ENCODE measurements around the gene PDXP.

PDXP gene

DNA sequence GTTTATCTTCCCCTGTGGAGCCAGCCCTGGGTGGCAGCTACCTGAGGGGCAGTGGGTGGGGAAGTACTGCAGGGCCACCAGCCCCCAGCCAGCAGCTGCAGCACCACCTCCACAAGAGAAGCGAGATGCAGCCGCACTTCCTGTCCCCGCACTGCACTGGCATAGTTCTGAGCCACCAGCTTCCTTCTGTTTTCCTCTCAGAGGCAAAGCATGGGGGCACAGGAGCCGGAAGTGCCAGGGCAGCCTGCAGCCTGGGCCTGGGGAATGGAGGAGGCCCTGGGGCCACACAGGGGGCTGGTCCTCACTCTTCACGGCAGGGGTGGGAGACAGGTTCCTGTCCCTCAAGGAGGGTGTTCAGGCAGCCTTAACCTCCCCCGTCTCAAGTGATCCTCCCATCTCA is 31.0 kb upstream of the PDXP start:
- in situ Hi-C loops (cut with MboI; ENCODE audit: low sequenced_read_pairs) = no loop called here

DNA sequence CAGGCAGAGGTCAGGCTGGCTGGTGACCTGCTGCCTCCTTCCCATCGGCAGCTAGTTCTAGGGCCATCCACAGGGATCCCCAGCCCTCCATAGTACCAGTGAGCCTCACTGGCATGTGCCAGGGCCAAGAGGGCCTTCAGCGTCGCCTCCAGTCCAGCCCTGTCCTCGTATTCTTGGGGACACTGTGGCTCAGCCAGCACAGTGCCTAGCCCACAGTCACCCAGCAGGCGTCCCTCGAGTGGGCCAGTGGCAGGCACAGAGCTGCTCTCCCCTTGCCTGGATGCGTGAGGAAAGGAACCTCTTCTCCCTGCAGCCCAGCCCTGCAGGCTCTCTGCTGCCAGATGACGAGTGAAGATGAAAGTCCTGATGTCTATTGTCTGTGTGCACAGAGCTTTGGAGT is 29.7 kb upstream of the PDXP start:
- in situ Hi-C loops (cut with MboI; ENCODE audit: low sequenced_read_pairs) = no loop called here

DNA sequence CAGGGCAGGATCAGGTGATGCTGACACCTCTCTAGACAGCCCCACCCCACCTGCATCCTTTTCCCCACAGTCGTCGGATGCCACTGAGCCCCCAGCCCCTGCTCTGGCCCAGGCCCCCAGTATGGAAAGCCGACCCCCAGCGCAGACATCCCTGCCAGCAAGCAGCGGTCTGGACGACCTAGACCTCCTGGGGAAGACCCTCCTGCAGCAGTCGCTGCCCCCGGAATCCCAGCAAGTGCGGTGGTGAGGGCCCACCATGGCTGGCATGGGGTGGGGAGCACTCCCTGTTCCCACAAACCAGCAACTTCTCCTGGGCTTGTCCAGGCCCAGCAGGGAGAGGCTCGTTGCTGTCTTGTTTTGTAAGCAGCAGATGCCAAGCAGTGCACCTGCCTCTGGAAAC is 28.6 kb upstream of the PDXP start:
- in situ Hi-C loops (cut with MboI; ENCODE audit: low sequenced_read_pairs) = no loop called here

DNA sequence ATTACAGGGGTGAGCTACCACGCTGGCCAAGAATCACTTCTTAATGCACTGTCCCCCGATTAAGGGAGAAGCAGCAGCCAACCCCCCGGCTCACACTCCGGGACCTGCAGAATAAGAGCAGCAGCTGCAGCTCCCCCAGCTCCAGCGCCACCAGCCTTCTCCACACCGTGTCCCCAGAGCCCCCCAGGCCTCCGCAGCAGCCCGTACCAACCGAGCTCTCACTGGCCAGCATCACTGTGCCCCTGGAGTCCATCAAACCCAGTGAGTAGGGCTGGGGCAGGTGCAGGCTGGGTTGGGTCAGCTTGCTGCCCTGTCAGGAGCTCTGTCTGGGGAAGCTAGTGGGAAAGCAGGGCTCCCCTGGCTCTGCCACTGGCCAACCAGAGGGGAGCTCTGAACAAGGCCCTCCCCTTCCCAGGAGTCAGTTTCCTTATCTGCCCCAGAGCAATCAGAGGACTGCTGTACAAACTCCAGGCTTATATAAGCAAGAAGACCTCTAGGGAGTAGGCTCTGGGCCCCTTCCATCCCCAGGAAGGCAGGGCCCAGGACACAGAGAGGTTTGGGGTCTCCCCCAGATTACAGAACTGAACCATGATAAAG is 27.6 kb upstream of the PDXP start:
- in situ Hi-C loops (cut with MboI; ENCODE audit: low sequenced_read_pairs) = no loop called here

DNA sequence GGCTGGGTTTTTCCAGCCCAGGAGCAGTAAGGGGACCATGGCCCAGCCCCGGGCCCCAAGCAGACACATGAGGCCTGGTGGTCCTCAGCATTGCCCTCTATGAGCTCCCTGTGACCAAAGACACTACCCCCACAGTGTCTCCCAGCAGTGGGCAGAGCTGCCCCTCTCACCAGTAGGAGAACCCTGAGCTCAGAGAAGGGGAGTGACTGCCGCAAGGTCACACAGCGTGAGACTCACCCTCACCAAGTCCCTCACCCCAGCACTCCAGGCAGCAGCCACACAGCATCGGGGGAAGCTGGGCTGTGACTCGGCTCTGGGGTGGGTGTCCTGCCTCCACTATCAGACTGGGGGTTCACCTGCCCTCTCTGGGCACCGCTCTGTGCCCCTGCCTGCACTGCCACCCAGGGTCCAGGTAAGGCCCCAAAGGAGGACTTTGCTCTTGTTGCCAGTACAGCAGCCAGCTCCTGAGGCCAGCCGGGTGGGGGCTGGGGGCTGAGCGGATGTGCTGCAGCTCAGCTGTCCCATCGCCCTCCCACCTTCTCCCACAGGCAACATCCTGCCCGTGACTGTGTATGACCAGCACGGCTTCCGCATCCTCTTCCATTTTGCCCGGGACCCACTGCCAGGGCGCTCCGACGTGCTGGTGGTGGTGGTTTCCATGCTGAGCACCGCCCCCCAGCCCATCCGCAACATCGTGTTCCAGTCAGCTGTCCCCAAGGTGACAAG is 26.9 kb upstream of the PDXP start:
- in situ Hi-C loops (cut with MboI; ENCODE audit: low sequenced_read_pairs) = no loop called here

DNA sequence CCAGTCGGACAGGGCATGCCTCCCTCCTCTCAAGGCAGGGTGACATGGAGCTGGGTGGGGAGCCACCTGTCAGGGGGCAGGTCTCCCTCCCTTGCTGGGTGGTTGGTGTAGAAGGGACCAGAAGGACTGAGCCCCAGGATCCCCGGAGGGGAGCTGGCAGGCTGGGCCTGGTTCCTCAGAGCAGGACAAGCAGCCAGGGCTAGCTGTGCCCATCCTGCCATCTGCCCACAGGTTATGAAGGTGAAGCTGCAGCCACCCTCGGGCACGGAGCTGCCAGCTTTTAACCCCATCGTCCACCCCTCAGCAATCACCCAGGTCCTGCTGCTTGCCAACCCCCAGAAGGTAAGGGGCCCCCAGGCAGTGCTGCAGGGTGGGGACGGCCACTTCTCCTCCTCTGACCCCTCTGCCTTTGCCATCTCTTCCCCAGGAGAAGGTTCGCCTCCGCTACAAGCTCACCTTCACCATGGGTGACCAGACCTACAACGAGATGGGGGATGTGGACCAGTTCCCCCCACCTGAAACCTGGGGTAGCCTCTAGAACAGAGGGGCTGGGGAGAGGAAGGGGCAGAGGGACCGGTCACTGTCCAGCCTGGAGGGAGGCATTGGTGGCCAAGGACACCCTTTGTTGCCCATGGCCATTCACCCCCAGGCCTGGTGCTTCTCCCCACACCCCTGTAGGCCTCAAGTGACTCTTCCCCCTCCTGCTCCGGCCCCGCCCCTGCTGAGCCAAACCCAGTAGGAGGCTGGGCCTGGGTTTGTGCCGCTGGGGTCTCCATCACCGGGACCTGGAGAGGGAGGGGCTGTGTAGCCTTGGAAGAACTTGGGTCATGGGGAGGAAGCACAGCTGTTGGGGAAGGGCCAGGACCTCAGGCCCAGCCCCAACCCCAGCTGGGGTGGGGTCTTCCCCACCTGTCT is 26.1 kb upstream of the PDXP start:
- in situ Hi-C loops (cut with MboI; ENCODE audit: low sequenced_read_pairs) = no loop called here

DNA sequence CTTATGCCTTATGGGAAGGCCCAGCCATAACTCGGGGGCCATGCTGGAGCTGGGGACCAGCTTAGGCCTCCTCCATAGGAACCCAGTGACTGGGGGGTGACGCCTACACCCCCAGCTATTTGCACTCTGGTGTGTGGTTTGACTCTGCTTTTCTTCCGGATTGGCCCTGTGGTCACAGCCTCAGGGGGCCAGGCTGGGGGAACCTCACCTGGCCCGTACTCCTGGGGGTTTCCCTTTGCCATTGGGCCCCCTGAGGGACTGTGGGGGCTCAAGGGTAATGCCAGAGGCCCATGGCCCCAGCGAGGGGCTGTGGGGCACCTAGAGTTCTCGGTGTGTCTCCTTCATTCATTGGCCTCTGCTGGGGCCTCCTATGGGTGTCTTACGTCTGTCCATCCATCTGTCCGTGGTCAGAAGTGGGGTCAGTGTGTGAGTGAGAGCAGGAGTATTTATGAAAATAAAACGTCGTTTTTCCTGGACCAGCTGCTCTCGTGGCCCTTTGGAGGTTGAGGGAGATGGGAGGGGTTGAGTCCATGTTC is 25.4 kb upstream of the PDXP start:
- in situ Hi-C loops (cut with MboI; ENCODE audit: low sequenced_read_pairs) = no loop called here

DNA sequence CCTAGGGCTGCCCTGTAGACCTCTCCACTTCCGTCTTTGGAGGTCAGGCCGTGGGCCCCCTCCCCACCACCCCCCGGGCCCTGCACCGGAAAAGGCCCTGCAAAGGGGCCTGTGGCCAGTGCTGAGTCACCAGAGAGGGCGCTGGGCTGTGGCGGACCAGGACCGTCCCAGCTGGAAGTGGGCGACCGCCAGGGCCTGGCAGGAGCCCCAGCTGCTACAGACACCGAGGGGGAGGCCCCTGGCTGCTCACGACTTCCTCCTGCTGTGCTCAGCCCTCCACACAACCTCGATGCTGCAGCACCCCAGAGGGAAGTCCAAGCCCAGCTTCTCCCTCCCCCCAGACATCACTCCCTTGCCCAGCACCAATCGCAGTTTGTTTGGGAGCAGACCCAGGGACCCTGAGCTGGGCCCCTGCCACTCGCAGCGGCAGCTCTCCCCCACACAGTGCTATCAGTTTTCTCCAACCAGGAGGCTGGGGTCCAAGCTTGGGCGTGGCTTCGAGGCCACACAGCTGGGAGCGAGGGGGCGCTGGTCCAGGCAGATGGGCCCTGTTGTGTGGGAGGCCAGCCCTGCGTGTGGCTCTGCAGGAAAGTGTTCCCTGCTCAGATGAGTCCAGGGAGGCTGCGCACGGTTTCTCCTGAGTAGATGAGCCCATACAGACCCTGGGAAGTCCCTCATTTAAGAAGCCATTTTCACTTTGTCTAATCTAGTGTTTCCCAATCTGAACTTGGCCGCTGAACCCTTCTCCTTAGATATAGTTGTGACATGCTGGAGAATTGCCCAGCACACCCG is 24.7 kb upstream of the PDXP start:
- in situ Hi-C loops (cut with MboI; ENCODE audit: low sequenced_read_pairs) = no loop called here

DNA sequence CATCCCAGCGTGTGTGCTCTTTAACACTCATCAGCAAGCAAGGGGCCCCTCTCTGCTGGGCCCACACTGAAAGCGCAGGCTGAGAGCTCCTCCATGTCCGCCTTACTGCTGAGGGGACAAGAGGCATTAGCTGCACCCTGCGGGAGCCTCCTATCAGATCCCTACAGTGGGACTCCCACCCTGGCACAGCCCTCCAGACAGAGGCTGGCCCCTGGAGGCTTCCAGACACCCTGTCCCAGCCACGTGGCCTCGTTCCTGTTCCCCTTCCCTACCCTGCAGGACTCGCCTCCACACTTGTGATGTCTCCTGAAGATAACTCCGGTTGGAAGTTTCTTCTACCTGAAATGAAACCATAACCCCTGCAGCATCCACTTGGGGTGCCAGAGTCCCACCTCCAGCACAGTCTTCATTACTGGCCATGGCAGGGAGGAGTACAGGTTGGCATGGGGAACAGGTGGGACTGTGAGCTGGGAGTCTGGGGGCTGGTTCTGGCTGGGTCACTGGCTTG is 24.1 kb upstream of the PDXP start:
- in situ Hi-C loops (cut with MboI; ENCODE audit: low sequenced_read_pairs) = no loop called here

DNA sequence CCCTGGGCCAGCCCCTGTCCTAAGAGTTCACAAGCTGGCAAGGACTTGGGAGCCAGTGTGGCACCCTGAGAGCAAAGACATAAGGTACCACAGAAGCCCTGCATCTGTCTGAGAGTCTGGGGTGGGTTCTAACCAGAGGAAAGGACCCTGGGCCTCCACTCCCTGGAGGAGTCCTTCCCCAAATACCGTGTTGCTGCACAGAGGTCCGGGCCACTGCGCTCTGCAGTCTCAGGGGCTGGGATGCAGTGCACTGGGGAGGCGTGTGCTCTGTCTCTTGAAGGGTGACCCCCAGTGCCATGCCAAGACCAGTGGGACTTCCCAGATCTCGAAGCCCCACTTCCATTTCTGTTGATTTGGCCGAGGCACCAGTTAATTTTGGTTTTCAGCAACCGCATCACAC is 23.4 kb upstream of the PDXP start:
- in situ Hi-C loops (cut with MboI; ENCODE audit: low sequenced_read_pairs) = no loop called here

DNA sequence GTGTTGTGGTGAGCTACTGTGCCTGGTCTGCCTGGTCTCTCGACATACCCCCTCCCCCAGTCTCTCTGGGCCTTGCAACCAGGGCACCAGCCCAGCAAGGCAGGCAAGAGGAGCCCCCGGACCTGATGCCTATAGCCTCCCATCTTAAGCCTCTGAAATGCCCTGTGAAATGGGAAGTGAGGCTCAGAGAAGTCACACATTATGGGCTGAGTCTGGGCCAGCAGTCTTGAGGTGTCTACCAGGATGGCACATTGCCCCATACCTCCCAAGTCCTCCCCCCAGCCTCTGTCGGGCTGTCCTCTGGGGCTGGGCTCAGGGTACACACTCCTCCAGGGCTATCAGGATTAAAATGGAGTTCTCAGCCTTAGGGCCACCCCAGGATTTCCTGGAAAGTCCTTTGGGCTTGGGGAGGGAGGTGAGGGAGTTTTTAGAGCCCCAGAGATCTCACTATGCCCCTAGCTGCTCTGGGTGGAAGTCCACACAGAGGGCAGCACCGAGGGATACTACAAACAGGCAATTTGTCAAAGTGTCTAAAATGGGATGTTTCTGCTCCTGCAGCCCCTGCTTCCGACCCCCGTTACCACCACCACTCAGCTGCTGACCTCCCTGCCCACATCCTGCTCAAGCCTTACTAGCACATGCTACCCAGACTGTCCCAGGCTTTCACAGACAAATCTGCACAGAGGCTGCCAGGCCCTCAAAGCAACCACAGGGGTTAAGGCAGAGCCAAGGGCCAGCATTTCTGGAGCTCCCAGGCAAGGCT is 22.2 kb upstream of the PDXP start:
- in situ Hi-C loops (cut with MboI; ENCODE audit: low sequenced_read_pairs) = no loop called here

DNA sequence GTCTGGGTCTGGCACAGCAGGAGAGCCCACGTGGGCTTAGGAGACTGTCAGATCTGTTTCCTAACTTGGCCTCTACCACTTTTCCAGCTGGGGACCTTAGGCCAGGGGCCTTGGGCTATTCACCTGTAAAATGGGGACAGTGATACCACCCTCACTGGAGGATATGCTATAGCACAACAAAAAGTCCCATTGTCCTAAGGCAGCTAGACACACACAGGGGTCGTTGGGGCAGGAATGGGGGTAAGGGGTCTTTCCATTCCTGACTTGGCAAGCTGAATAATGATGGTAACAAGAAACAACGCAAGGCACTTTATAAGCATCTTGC is 21.6 kb upstream of the PDXP start:
- in situ Hi-C loops (cut with MboI; ENCODE audit: low sequenced_read_pairs) = no loop called here

DNA sequence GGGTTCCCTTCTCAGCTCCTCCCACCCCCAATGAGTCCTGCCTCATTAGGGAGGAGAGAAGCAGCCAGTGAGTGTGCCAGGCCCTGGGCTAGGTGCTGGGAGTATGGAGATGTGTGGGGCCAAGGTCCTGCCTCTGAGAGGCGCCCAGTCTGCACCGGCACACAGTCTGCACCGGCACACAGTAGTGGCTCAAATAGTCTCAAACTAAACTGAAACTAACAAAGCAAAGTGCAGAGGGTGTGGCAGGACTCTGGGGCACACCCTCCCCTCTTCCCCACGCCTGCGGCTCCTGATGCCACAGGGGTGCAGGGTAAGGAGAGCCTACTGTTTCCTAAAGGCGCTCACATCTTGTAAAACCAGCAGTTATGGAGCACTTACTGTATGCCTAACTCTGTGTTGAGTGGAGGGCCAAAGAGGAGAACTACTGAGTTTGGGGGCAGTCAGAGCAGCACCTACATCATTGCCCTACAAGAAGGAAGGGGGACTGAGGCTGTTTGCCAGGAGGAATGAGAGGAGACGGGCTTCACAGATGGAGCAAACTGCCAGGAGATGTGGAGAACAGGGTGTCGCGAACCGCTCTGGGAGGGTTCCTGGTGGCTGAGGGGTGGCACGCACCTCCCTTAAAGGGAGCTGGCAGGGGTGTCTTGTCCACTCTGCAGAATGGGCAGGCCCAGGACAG is 20.0 kb upstream of the PDXP start:
- in situ Hi-C loops (cut with MboI; ENCODE audit: low sequenced_read_pairs) = no loop called here

DNA sequence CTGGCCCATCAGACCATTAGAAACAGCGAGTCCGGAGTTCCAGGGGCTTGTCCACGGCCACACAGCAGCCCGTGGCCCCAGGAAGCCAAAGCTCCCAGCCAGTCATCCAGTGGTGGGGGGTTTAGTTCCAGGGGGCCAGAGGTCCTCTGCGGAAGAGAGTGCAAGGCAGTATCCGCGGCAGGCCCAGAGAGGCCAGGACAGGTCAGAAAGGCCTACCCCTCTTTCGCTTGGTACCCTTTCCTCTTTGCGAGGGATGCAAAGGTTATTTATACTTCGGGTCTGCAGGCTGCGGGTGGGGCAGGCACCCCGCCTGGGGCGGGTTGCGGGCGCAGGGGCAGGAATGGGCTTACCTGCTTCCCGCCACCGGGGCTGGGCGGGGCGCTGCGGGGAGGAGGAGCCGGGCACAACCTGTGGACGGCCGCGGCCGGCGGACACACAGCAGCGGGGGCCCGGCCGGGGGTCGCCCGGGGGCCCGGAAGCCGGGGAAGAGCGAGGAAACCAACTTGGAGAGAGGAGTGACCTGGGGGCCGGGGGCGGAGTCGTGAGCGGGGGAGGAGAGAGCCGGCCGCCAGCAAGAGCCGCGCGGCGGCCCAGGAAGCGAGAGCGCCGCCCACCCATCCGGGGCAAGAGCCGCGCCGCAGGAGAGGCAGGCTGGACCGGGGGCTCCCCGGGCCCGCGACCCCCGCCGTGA is 19.3 kb upstream of the PDXP start, which contains the start of gene SH3BP1:
TSS of gene SH3BP1 (plus strand) at position 600 of the 691 bp plus-strand sequence. CDS start 119 bp downstream, outside the sequence.
- in situ Hi-C loops (cut with MboI; ENCODE audit: low sequenced_read_pairs) = no loop called here

DNA sequence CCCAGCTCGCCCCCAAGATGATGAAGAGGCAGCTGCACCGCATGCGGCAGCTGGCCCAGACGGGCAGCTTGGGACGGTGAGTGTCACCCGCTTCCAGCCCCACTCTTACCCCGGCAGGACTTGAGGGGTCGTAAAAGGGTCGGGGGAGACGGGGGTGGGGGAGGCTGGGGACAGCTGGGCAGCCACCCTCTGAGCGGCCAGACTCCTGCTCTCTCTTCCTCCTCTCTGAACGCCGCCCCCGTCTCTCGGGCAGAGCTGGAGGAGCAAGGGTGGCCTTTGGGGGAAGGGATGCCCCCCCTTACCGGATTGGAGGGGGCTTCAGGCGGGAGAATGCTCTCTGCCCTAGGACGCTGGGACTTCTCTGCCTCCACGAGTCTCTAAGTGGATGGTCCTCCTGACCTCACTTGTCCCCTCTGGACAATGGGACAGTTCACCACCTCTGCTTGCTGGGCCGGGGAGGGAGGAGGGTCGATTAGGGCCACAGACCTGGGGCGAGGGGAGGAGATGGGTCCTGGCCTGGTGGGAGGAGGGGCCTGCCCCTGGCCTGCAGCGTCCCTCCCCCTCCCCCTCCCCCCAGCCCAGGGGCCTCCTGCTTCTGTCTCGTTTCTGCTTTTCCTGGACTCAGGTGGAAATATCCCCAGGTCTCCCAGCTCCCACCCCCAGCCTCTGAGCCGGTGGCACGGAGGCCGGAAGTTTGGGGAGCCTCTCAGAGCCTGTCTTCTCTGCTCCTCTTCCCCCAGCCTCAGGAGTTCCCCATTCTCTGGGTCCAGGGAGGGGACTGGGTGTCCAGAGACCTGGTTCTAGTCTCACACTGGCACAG is 18.5 kb upstream of the PDXP start:
- in situ Hi-C loops (cut with MboI; ENCODE audit: low sequenced_read_pairs) = no loop called here

DNA sequence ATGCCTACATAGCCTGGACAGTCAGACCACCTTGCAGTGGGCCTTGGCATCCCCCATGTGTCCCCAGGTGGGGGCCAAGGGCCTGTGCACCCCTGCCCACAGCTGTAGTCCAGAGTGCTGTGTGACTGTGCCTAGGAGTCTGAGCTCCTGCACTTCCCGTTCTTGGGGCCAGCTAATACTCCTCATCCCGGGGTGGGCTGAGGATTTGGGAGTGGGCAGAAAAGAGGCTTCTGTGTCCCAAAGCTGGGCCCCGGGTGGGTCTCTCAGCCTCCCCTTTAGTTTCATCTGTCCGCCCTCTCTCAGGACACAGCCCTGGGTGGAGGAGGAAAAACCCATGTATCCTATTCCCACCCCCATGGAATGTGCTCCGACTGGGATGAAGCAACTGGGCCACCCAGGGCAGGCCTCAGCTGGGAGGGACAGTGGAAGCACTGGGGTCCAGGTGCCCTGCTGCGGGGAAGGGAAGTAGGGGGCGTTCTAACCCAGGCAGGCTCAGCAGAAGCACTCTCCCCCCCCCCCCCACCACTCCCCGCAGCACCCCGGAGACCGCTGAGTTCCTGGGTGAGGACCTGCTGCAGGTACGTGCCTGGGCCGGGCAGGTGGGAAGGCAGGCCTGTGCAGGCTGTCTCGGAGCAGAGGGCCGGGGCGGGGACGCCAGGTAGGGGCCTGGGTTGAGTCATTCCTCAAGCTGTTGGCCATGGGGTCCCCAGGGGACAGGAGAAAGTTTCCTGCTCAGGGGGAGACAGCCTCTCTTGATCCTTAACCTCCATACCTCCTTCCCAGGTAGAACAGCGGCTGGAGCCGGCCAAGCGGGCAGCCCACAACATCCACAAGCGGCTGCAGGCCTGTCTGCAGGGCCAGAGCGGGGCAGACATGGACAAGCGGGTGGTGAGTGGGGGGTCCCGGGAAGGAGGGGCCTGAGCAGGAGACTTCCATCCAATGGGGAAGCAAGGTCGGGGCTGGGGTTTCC is 17.6 kb upstream of the PDXP start:
- in situ Hi-C loops (cut with MboI; ENCODE audit: low sequenced_read_pairs) = no loop called here

DNA sequence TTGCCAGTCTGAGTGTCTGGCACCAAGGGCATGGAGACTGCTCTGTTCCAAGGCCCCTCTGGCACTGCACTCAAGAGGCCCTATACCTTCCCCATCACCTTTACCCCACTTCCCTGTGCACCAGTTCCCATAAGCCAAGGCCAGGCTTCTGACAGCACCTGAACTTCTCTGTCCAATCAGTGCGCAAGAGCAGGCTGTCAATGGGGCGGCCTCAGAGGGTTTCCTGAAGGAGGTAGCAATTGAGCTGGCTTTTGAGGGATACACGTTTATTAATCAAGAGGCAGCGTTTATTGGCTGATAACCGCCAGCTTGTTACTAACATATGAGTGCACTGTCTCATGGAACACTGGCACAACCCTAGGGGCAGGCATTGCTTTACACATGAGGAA is 17.0 kb upstream of the PDXP start:
- in situ Hi-C loops (cut with MboI; ENCODE audit: low sequenced_read_pairs) = no loop called here
